BLaER1 (cell line): Measurements from ENCODE around the gene TLN1.

Source experiments
- H3K27ac ChIP-seq: shearing (Covaris generic); formaldehyde crosslinking; 2 replicates; pipeline ENCODE4 v1.8.1; 2022
- H3K27me3 ChIP-seq: shearing (Covaris generic); formaldehyde crosslinking; 2 replicates; pipeline ENCODE4 v1.8.1; 2022
- H3K36me3 ChIP-seq: shearing (Covaris generic); formaldehyde crosslinking; 2 replicates; pipeline ENCODE4 v1.8.1; 2022
- H3K4me1 ChIP-seq: shearing (Covaris generic); formaldehyde crosslinking; 2 replicates; pipeline ENCODE4 v1.8.1; 2022
- H3K4me2 ChIP-seq: shearing (Covaris generic); formaldehyde crosslinking; 2 replicates; pipeline ENCODE4 v1.8.1; 2022
- H3K4me3 ChIP-seq: shearing (Covaris generic); formaldehyde crosslinking; 2 replicates; pipeline ENCODE4 v1.8.1; 2022
- H3K9ac ChIP-seq: shearing (Covaris generic); formaldehyde crosslinking; 2 replicates; pipeline ENCODE4 v1.8.1; 2022
- H3K9me3 ChIP-seq: shearing (Covaris generic); formaldehyde crosslinking; 2 replicates; pipeline ENCODE4 v1.8.1; 2022
- H4K20me1 ChIP-seq: shearing (Covaris generic); formaldehyde crosslinking; 2 replicates; pipeline ENCODE4 v1.8.1; 2022
- Cebpa-rat ChIP-seq: shearing (Covaris generic); IDR thresholded peaks from 2 replicates; pipeline ENCODE4 v1.8.1; 2022

The TLN1 gene

DNA sequence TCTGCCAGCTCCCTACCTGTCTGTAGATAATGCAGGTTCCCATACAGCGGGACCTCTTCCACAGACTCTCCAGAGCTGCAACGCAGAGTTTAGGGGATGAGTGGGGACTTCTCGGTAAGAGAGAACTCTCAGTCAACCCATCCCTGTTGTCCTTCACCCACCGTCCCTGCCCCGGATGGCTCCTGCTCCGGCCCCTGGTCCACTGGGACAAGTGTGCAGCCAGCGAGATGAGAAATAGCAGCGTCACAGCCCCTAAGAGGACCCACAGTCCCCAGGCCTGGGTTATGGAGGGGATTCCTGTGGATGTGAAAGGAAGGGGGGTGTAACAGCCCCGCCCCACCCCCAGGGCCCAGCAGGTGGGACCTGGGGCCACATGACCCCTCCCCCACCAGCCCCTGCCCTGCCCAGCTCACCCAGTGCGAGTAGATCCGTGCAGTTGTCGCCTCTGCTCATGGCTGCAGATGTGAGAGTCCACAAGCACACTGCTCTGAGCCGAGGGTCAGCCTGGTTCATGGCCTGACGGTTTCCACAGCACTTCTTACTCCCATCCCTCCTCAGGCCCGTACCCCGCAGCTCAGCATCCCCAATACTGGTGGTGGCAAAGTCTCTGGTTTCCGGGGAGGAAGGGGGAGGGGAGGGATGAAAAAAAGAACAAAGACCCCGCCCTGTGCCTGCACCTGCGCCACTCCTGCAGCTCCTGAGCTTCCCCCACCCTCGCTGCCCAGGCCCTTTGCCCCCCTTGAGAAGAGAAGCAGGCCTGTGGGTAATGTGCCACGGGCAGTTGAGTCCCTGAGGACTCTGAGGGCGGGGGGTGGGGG is 81.4 kb downstream of the TLN1 start, which contains the start of gene SIT1:
SIT1 (minus strand) TSS at position 591 of the 818 bp plus-strand sequence; CDS start at position 513, 78 bp downstream.
- Histone ChIP-seq H3K27ac (peak within 1 kb of the TSS; percentile 85), H3K27me3 (no peaks in the 10 kb centered on the region), H4K20me1 (no peaks in the 10 kb centered on the region), H3K9me3 (no peaks in the 10 kb centered on the region), H3K9ac (peak within 1 kb of the TSS; percentile 81), H3K4me2 (peak within 1 kb of the TSS; percentile 98), H3K4me1 (peaks cover 77% of the 10 kb centered on the region), H3K36me3 (no peaks in the 10 kb centered on the region), H3K4me3 (peak within 1 kb of the TSS; percentile 68)
- no peak for TF ChIP-seq Cebpa-rat

- H4K20me1 ChIP-seq = no peaks in the 10 kb centered on the region
- peak overlapping the region; percentile 85 for H3K27ac ChIP-seq
- H3K9me3 ChIP-seq = no peaks in the 10 kb centered on the region
- no peak for TF ChIP-seq Cebpa-rat
- H3K4me1 ChIP-seq = peaks cover 82% of the 10 kb centered on the region
- no peaks in the 10 kb centered on the region for H3K36me3 ChIP-seq
- H3K27me3 ChIP-seq = no peaks in the 10 kb centered on the region
- H3K9ac ChIP-seq = peak overlapping the region; percentile 81
- H3K4me2 ChIP-seq = peak overlapping the region; percentile 98
- peak overlapping the region; percentile 68 for H3K4me3 ChIP-seq
Measured at GRCh38 chr9:35649431-35650340, 82.3 kb downstream of the TLN1 start.
